Lower leg skin (tissue), 3 donors: ENCODE data around the gene FILIP1L.

Experiments used
- POLR2A ChIP-seq, 2 donors: fragments of 450-650 bp; IDR thresholded peaks; one replicate each; pipeline ENCODE4 v1.6.1; 2016 to 2017; ENCODE audit warnings: antibody characterized with exemption in 2 of 2, mild to moderate bottlenecking in 1 of 2, moderate library complexity in 1 of 2
- TF ChIP-seq, protein P1 (sequence below), 3 donors: fragments of 450-650 bp; IDR thresholded peaks; one replicate each; pipeline ENCODE4 v1.5.1; 2016; ENCODE audit warnings: antibody characterized with exemption in 3 of 3, mild to moderate bottlenecking in 3 of 3, moderate library complexity in 2 of 3

DNA sequence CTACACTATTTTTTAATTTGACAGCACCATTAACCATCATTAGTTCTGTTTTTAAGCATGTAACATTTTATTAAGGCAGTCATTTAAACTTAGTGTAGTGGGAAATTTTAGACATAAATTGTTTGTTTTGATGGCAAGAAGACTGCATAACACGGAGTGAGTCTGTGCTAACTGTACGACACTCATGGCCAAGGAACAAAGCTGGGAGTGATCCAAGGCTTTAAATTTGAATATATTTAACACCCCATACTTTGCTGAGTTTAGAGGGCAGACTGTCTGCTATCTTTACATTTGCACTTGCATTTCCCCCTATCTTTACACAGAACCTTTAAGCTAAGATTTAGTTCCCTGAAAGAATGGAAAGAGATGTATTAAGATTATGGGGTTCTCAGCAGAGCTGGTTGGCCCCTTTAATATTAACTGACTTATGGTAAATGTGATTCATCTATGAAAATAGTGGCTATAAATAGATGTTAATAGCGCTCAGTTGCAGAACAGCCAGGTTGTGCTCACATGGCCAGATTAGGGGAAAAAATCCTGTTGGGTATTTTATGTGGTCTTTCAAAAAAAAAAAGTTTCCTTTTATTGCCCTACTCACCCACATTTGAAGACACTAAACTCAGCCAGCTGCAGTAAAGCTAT lies 175.9 kb downstream of the FILIP1L start:
- TF ChIP-seq, protein P1, sequence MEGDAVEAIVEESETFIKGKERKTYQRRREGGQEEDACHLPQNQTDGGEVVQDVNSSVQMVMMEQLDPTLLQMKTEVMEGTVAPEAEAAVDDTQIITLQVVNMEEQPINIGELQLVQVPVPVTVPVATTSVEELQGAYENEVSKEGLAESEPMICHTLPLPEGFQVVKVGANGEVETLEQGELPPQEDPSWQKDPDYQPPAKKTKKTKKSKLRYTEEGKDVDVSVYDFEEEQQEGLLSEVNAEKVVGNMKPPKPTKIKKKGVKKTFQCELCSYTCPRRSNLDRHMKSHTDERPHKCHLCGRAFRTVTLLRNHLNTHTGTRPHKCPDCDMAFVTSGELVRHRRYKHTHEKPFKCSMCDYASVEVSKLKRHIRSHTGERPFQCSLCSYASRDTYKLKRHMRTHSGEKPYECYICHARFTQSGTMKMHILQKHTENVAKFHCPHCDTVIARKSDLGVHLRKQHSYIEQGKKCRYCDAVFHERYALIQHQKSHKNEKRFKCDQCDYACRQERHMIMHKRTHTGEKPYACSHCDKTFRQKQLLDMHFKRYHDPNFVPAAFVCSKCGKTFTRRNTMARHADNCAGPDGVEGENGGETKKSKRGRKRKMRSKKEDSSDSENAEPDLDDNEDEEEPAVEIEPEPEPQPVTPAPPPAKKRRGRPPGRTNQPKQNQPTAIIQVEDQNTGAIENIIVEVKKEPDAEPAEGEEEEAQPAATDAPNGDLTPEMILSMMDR (IDR thresholded peaks at IDR 0.05): no peak
- no peak for TF ChIP-seq POLR2A (IDR thresholded peaks at IDR 0.05)
